NB4 (cell line): Measurements from ENCODE around the gene SRD5A2.
"Not testable (repeated sequence)": the region's sequence is repeated elsewhere in the genome, so short reads cannot be mapped to it uniquely, and the experiment has no call there.

Source experiments
- DNase-seq: peaks from one replicate; pipeline ENCODE4 v3.0.0; 2010; ENCODE audit warnings: low read depth
- H3K4me3 ChIP-seq: one replicate; pipeline ENCODE4 v1.5.1; 2011; ENCODE audit warnings: mild to moderate bottlenecking, low read depth, low read length, moderate library complexity
- CTCF ChIP-seq: IDR thresholded peaks from one replicate; pipeline ENCODE4 v1.5.1; 2012; ENCODE audit warnings: low read depth, low read length
- MAX ChIP-seq: IDR thresholded peaks from 2 replicates; pipeline ENCODE4 v1.6.1; 2011; ENCODE audit warnings: low read depth, low read length
- MYC ChIP-seq: IDR thresholded peaks from 2 replicates; pipeline ENCODE4 v1.6.1; 2011; ENCODE audit warnings: low read depth, low read length
- POLR2A ChIP-seq: IDR thresholded peaks from 2 replicates; pipeline ENCODE4 v1.6.1; 2011; ENCODE audit warnings: mild to moderate bottlenecking; ENCODE audit not compliant: insufficient read length; ENCODE audit errors: extremely low read depth

The SRD5A2 gene

GRCh38 chr2:31504311-31504710 lies 76.4 kb downstream of the SRD5A2 start:
- TF ChIP-seq MYC (no peak), POLR2A (no peak), MAX (no peak), CTCF (no peak)
- H3K4me3 ChIP-seq, result no peak overlapping the region
- DNase-seq, result no peak

- not testable (repeated sequence) for H3K4me3 ChIP-seq, DNase-seq
Measured at GRCh38 chr2:31496451-31496874, 84.3 kb downstream of the SRD5A2 start.

GRCh38 chr2:31489339-31489738 lies 91.4 kb downstream of the SRD5A2 start:
- DNase-seq, result not testable (repeated sequence)

GRCh38 chr2:31483246-31483645 lies 97.5 kb downstream of the SRD5A2 start:
- TF ChIP-seq MAX (no peak), POLR2A (no peak), CTCF (no peak), MYC (no peak)
- no peak for DNase-seq

More at GRCh38 chr2:31489339-31489738, 91.4 kb downstream of the SRD5A2 start:
- not testable (repeated sequence) for H3K4me3 ChIP-seq

GRCh38 chr2:31476511-31477180 lies 104.1 kb downstream of the SRD5A2 start:
- TF ChIP-seq MYC, result no peak
- TF ChIP-seq POLR2A, result no peak
- no peak for TF ChIP-seq MAX
- no peak for TF ChIP-seq CTCF
- H3K4me3 ChIP-seq, result no peak overlapping the region

More at GRCh38 chr2:31483246-31483645, 97.5 kb downstream of the SRD5A2 start:
- no peak overlapping the region for H3K4me3 ChIP-seq

GRCh38 chr2:31475692-31476091 lies 105.0 kb downstream of the SRD5A2 start:
- H3K4me3 ChIP-seq, result no peak overlapping the region
- DNase-seq, result no peak
- TF ChIP-seq CTCF (no peak), POLR2A (no peak), MYC (no peak), MAX (no peak)

More at GRCh38 chr2:31476511-31477180, 104.1 kb downstream of the SRD5A2 start:
- DNase-seq, result no peak

- no peak overlapping the region for H3K4me3 ChIP-seq
- DNase-seq, result no peak
- TF ChIP-seq CTCF (no peak), MAX (no peak), MYC (no peak), POLR2A (no peak)
Measured at GRCh38 chr2:31474296-31474695, 106.4 kb downstream of the SRD5A2 start.
